Measurements from ENCODE around the gene PCSK6.

PCSK6 gene

DNA sequence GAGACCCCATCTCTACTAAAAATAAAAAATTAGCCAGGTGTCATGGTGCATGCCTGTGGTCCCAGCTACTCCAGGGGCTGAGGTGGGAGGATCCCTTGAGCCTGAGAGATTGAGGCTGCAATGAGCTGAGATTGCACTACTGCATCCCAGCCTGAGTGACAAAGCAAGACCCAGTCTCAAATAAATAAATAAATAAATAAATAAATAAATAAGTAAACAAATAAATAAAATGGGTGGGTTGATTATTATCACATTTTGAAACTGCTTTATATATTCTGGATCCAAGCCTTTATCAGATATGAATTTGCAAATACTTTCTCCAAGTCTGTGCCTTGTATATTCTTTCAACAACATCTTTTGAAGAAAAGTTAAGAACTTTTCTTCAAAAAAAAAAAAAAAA, 22.2 kb upstream of the PCSK6 start:
- no peak overlapping the region for H3K27ac ChIP-seq
- H3K4me1 ChIP-seq, result no peaks in the 10 kb centered on the region
- no peaks in the 10 kb centered on the region for H3K36me3 ChIP-seq
- H3K27me3 ChIP-seq, result no peaks in the 10 kb centered on the region
- intact Hi-C loops (cut with DNase I; ENCODE audit: low total_unique reads), result no loop called here
- no peak overlapping the region for H3K4me3 ChIP-seq
- DNase-seq, result no peak
- peaks cover 0 to 5% (median 3%) of the 10 kb centered on the region in 3 donors for H3K9me3 ChIP-seq
- TF ChIP-seq, protein P1, sequence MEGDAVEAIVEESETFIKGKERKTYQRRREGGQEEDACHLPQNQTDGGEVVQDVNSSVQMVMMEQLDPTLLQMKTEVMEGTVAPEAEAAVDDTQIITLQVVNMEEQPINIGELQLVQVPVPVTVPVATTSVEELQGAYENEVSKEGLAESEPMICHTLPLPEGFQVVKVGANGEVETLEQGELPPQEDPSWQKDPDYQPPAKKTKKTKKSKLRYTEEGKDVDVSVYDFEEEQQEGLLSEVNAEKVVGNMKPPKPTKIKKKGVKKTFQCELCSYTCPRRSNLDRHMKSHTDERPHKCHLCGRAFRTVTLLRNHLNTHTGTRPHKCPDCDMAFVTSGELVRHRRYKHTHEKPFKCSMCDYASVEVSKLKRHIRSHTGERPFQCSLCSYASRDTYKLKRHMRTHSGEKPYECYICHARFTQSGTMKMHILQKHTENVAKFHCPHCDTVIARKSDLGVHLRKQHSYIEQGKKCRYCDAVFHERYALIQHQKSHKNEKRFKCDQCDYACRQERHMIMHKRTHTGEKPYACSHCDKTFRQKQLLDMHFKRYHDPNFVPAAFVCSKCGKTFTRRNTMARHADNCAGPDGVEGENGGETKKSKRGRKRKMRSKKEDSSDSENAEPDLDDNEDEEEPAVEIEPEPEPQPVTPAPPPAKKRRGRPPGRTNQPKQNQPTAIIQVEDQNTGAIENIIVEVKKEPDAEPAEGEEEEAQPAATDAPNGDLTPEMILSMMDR (IDR thresholded peaks at IDR 0.05), result no peak

DNA sequence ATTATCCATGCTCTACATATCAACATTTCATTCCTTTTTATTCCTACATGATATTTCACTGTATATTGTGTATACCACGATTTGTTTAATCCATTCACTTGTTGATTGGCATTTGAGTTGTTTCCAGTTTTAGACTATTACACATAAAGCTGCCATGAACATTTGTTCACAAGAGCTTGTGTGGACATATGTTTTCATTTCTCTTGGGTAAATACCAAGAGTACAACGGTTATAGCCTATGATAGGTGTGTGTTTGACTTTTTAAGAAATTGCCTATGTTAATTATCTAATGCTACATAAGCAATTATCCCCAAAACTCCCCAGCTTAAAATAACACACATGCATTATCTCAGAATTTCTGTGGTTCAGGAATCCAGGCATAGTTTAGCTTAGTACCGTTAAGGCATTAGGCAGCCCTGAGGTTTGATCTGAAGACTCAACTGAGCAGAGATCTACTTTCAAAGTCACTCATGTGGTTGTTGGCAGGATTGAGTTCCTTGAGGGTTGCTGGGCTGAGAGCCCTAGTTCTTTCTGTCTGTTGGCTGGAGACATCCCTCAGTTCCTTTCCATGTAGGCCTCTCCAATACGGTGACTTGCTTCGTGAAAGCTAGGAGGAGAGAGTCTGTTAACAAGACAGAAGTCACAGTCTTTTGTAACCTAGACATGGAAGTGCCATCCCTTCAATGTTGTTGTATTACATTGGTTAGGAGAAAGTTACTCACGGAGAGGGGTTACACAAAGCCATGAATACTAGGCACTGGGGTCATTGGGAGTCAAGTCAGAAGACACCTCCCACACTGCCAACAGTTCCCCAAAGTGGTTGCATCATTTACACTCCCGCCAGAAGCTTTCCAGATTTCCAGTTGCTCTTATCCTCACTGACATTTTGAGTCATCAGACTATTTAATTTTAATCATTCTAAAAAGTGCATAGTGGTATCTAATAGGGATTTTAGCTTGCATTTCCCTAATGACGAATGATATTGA, 21.0 kb upstream of the PCSK6 start:
- Histone ChIP-seq H3K27ac (no peak overlapping the region), H3K4me1 (no peaks in the 10 kb centered on the region), H3K9me3 (no peaks in the 10 kb centered on the region), H3K36me3 (no peaks in the 10 kb centered on the region), H3K27me3 (peaks cover 0 to 4% of the 10 kb centered on the region in 2 donors), H3K4me3 (no peak overlapping the region)
- TF ChIP-seq, protein P1 (IDR thresholded peaks at IDR 0.05), result no peak
- DNase-seq, result no peak
- intact Hi-C loops (cut with DNase I; ENCODE audit: low total_unique reads), result no loop called here

DNA sequence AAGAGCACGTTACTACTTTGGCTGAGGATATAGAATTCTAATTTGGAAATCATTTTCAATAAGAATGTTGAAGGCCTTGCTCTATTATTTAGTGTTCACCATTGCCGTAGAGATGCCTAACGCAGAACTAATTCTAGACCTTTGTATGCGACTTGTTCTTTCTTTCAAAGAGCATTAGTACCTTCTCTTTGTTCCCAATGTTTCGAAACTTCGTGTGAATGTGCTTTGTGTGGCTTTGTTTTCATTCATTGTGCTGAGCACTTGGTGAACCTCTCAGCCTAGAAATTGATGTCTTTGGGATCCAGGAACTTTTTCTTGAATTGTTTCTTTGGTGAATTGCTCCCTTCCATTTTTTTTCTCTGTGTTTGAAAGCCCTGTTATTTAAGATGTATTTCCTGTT, 19.8 kb upstream of the PCSK6 start:
- TF ChIP-seq, protein P1 (IDR thresholded peaks at IDR 0.05), result no peak
- no peaks in the 10 kb centered on the region for H3K36me3 ChIP-seq
- DNase-seq, result no peak
- H3K4me3 ChIP-seq, result no peak overlapping the region
- intact Hi-C loops (cut with DNase I; ENCODE audit: low total_unique reads), result no loop called here
- H3K27ac ChIP-seq, result no peak overlapping the region
- peaks cover 0 to 5% of the 10 kb centered on the region in 2 donors for H3K27me3 ChIP-seq
- no peaks in the 10 kb centered on the region for H3K4me1 ChIP-seq
- no peaks in the 10 kb centered on the region for H3K9me3 ChIP-seq

DNA sequence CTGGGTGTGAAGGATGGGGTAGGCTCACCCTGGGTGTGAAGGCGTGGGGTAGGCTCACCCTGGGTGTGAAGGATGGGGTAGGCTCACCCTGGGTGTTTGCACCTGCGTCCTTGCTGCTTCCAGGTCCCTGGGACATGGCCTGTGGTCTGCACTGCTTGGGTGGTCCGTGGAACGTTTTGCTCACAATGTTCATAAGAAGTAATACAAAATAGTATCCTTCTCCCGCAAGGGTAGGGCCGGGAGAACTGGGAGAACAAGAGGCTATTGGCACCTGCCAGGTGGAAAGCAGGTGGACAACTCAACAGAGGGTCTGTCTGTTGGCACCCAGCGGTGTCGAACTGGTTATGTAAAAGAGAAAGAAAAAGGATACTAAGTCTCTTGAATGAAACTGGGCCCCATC, 17.0 kb upstream of the PCSK6 start:
- TF ChIP-seq, protein P1 (IDR thresholded peaks at IDR 0.05), result no peak
- Histone ChIP-seq H3K27ac (no peak overlapping the region), H3K9me3 (no peaks in the 10 kb centered on the region), H3K4me3 (no peak overlapping the region), H3K4me1 (peaks cover 0 to 7% (median 3%) of the 10 kb centered on the region in 4 donors), H3K27me3 (peaks cover 0 to 17% of the 10 kb centered on the region in 2 donors), H3K36me3 (no peaks in the 10 kb centered on the region)
- intact Hi-C loops (cut with DNase I; ENCODE audit: low total_unique reads), result no loop called here
- DNase-seq, result no peak

DNA sequence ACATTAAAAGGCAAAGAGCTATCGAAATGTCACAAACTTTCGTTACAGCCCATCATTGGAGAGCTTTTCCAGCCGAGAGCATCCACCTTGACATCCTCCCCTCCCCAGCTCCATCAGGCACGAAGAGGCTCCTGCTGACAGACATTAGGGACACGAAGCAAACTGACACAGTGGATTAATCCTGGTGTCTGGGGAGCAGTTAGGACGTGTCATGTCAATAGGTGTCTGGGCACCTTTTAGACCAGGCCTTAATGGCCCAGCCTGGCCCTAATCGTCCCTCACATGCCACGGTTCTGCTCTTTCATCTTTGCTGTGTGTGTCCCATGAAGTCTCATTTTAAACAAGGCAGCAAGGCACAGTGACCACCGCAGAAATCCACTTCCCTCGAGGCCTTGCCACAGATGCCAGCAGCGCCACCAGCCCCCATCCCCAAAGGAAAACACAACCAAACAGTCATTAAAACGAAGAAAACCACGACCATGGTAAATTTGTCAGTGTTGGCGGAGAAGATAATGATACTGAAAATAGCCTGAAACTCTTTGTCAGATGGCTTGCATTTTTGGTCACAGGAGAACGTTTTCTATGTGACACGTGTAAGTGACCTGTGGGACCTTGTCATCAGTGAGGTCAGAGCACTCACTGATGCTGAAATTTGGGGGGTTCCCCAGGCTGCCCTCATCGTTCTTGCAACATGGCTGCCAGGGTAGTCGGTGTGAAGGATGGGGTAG, 16.3 kb upstream of the PCSK6 start:
- H3K9me3 ChIP-seq, result no peaks in the 10 kb centered on the region
- H3K4me1 ChIP-seq, result peaks cover 0 to 10% (median 4%) of the 10 kb centered on the region in 4 donors
- H3K4me3 ChIP-seq, result no peak overlapping the region
- intact Hi-C loops (cut with DNase I; ENCODE audit: low total_unique reads), result no loop called here
- no peak for DNase-seq
- no peak overlapping the region for H3K27ac ChIP-seq
- TF ChIP-seq, protein P1 (IDR thresholded peaks at IDR 0.05), result no peak
- H3K27me3 ChIP-seq, result peaks cover 0 to 17% of the 10 kb centered on the region in 2 donors
- H3K36me3 ChIP-seq, result no peaks in the 10 kb centered on the region
